SH-SY5Y (cell line): Measurements from ENCODE around the gene PAX3.

Experiments used
- GATA2 ChIP-seq: IDR thresholded peaks from 2 replicates; pipeline ENCODE4 v1.6.1; 2011; ENCODE audit warnings: mild to moderate bottlenecking, low read depth, low read length
- GATA3 ChIP-seq: IDR thresholded peaks from 2 replicates; pipeline ENCODE4 v1.6.1; 2011; ENCODE audit warnings: low read depth, mild to moderate bottlenecking, low read length, moderate library complexity

DNA sequence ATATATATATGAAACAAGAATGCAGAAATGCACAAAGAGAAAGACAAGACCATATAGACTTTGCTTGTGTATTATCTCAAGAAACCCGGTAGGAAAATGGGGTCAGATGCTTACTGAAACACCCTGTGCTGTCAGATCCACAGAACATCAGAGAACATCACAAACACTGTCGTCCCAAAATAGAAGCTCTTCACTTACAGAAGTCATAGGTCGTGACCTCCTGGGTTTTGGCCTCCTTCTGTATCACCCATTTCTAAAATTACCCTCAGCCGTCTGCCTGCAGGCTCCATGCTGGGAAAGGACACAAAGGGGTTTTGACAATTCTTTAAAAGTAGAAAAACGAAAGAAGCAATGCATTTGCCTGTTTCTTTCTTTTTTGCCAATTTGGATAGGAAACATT, 137.9 kb downstream of the PAX3 start:
- no peak for TF ChIP-seq GATA2
- no peak for TF ChIP-seq GATA3
